Transverse colon (tissue), 4 donors: ENCODE results near the gene RPL28. TPM values are rescaled to one million over a fixed set of nuclear protein-coding genes. Genes with fewer than 3 reads are reported as not detected.
A peak's percentile ranks its signal among the peaks of the same experiment; 100 is the strongest.
"Not testable (repeated sequence)": the region's sequence is repeated elsewhere in the genome, so short reads cannot be mapped to it uniquely, and the experiment has no call there.

Source experiments
- DNase-seq: peaks from one replicate; pipeline ENCODE4 v3.0.0-alpha.2; 2019
- H3K27ac ChIP-seq, 4 donors: fragments of 200-600 bp; sonication (generic); 2 replicates each; pipeline ENCODE4 v1.5.1; 2016 to 2018; ENCODE audit warnings: inconsistent platforms in 4 of 4
- H3K27me3 ChIP-seq: fragments of 200-600 bp; sonication (generic); 2 replicates; pipeline ENCODE4 v1.5.1; 2017; ENCODE audit warnings: inconsistent platforms
- H3K36me3 ChIP-seq, 4 donors: fragments of 200-600 bp; sonication (generic); 2 replicates each; pipeline ENCODE4 v1.5.1; 2017 to 2019; ENCODE audit warnings: inconsistent platforms in 4 of 4
- H3K4me1 ChIP-seq, 4 donors: fragments of 200-600 bp; sonication (generic); 2 replicates each; pipeline ENCODE4 v1.5.1; 2017 to 2020; ENCODE audit warnings: inconsistent platforms in 4 of 4
- H3K4me3 ChIP-seq, 4 donors: fragments of 200-600 bp; sonication (generic); 1 replicate in 1 of 4; 2 replicates in 3 of 4; pipeline versions ENCODE4 v1.5.1 to v1.6.1; 2017 to 2019; ENCODE audit warnings: inconsistent platforms in 4 of 4
- H3K9me3 ChIP-seq, 2 donors: fragments of 200-600 bp; sonication (generic); 2 replicates each; pipeline ENCODE4 v1.5.1; 2017 to 2019; ENCODE audit warnings: inconsistent platforms in 2 of 2
- EP300 ChIP-seq: sonication (generic); formaldehyde crosslinking; IDR thresholded peaks from one replicate; pipeline ENCODE4 v1.6.1; 2017; ENCODE audit warnings: antibody characterized with exemption, low read depth
- POLR2A ChIP-seq: fragments of 450-650 bp; IDR thresholded peaks from one replicate; pipeline ENCODE4 v1.6.1; 2016; ENCODE audit warnings: antibody characterized with exemption, mild to moderate bottlenecking, moderate library complexity
- POLR2AphosphoS5 ChIP-seq, 3 donors: sonication (generic); formaldehyde crosslinking; IDR thresholded peaks; one replicate each; pipeline ENCODE4 v1.6.1; 2016; ENCODE audit warnings: antibody characterized with exemption in 3 of 3
- WGBS, 2 donors: methylation state at CpG; one replicate each; pipeline ENCODE4 v1.1.5; 2018; ENCODE audit warnings: low coverage in 1 of 2; 5-methylcytosine and 5-hydroxymethylcytosine counted together
- in situ Hi-C, 4 donors: fragments of 200-750 bp; cut with MboI; loops; one replicate each; pipeline versions ENCODE4 v1.15.0 to v1.15.1; 2017; ENCODE audit warnings: low sequenced_read_pairs in 3 of 4, low pct_ligation_motif_present in 1 of 4, low pct_unique_long_range_greater_than_20kb in 1 of 4
- intact Hi-C: fragments of 100-400 bp; cut with DNase I; formaldehyde crosslinking; loops from one replicate; pipeline ENCODE4 v1.15.1; 2023; ENCODE audit warnings: low total_unique reads
- total RNA-seq, 4 donors: library from RNA; depleted of rRNA; stranded (reverse); fragments of >200 nt; gene quantifications; one replicate each; pipeline ENCODE4 v1.1.0, GENCODE V29; 2016
- TF ChIP-seq, protein P1 (sequence below), 5 experiments: fragments of 200-600 bp in 3 of 5; fragments of 450-650 bp in 2 of 5; sonication (generic) in 3 of 5; IDR thresholded peaks; 1 replicate in 2 of 5; 2 replicates in 3 of 5; pipeline ENCODE4 v1.5.1; 2016 to 2017; ENCODE audit warnings: antibody characterized with exemption in 5 of 5, inconsistent platforms in 3 of 5, mild to moderate bottlenecking in 2 of 5, moderate library complexity in 1 of 5

The RPL28 gene
- total RNA-seq, 4 donors from 2014 or later: 448 to 648 (median 605) TPM

DNA sequence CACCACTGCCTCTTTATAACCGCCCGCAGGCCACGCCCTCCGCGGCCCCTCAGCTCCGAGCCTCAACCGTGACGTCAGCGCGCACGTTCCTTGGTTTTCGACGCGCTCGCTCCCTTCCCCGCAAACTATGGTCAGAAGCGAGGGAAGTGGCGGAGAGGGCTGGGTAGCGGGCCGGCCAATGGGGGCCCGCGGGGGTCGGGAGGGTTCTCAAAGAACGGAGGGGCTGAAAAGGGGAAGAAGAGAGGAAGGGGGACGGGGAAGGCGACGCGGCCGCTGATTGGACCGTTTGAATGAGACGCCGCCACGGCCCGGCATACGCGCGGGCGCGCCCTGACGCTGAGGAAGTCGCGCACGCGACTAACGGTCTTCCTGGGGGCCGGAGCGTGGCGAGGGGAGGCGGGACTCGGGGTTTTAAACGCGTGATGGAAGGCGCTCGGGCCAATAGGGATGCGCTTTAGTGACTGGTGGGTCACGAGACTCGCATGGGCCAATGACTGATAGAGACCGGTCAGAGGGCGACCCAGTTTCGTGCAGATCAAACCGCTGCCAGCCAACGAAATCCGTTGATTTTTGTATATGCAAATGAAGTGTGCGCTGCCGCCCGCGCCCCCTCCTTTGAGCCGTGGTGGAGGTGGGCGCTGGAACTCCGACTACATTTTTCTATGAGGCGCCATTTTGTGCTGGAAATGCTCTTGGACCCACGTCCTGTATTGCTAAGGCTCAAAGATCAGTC, 22.2 kb downstream of the RPL28 start:
- TF ChIP-seq POLR2A: peak; percentile 89
- TF ChIP-seq, protein P1, sequence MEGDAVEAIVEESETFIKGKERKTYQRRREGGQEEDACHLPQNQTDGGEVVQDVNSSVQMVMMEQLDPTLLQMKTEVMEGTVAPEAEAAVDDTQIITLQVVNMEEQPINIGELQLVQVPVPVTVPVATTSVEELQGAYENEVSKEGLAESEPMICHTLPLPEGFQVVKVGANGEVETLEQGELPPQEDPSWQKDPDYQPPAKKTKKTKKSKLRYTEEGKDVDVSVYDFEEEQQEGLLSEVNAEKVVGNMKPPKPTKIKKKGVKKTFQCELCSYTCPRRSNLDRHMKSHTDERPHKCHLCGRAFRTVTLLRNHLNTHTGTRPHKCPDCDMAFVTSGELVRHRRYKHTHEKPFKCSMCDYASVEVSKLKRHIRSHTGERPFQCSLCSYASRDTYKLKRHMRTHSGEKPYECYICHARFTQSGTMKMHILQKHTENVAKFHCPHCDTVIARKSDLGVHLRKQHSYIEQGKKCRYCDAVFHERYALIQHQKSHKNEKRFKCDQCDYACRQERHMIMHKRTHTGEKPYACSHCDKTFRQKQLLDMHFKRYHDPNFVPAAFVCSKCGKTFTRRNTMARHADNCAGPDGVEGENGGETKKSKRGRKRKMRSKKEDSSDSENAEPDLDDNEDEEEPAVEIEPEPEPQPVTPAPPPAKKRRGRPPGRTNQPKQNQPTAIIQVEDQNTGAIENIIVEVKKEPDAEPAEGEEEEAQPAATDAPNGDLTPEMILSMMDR (IDR thresholded peaks at IDR 0.05): no peak
- Histone ChIP-seq H3K9me3 (no peaks in the 10 kb centered on the region), H3K4me3 (peak overlapping the region; percentile 97 to 100 (median 99)), H3K27me3 (no peaks in the 10 kb centered on the region), H3K4me1 (peaks cover 0 to 27% (median 21%) of the 10 kb centered on the region in 4 donors), H3K27ac (peak overlapping the region; percentile 97 to 100 (median 98)), H3K36me3 (peaks cover 0 to 6% (median 0%) of the 10 kb centered on the region in 4 donors)
- in situ Hi-C loops (loop anchor here in 2 of 4 donors (25.0 kb wide), 1 partner anchor 121 kb away; the partner anchor contains the start of genes BRSK1 (in 2 of the 2) and HSPBP1 (in 2 of the 2)), intact Hi-C loops (loop anchor here (2.0 kb wide), 1 partner anchor 67 kb away; no protein-coding TSS in a partner anchor)
- 0% methylated on average over 58 of the region's 72 CpGs; no CpG with 5 or more reads in 1 of the 2 donors for WGBS, 2 donors
- peak; percentile 98 for DNase-seq

DNA sequence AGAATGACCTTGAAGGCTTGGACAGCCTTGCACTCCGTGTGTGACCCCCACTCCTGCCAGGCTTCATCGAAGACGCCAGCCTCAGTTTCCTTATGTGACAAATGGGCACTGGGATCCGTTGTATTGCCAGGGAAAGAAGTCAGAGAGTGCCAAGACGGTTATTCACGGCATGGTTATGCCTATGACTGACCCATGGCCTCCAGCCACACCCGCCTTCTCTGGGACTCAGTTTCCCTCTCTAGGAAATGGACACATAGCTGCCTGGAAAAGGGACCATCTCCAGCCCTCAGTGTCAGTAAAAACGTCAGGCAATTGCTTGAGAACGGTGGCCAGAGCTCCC, 22.8 kb downstream of the RPL28 start:
- Histone ChIP-seq H3K36me3 (peaks cover 0 to under 1% (median 0%) of the 10 kb centered on the region in 4 donors), H3K4me3 (peak overlapping the region; percentile 13 to 100 (median 98)), H3K9me3 (no peaks in the 10 kb centered on the region), H3K27ac (peak overlapping the region; percentile 97 to 100 (median 98)), H3K27me3 (no peaks in the 10 kb centered on the region), H3K4me1 (peaks cover 0 to 27% (median 21%) of the 10 kb centered on the region in 4 donors)
- TF ChIP-seq POLR2AphosphoS5 (IDR thresholded peaks at IDR 0.05) (no peak), EP300 (no peak), POLR2A (no peak)
- TF ChIP-seq, protein P1 (IDR thresholded peaks at IDR 0.05): no peak
- in situ Hi-C loops (loop anchor here in 2 of 4 donors (25.0 kb wide), 1 partner anchor 121 kb away; the partner anchor contains the start of genes BRSK1 (in 2 of the 2) and HSPBP1 (in 2 of the 2)), intact Hi-C loops (no loop called here)
- DNase-seq: no peak
- whole genome bisulfite sequencing, 2 donors: 74% methylated on average over 9 of the region's 9 CpGs; no CpG with 5 or more reads in 1 of the 2 donors

GRCh38 chr19:55409179-55409578, 23.4 kb downstream of the RPL28 start:
- H3K27ac ChIP-seq: not testable (repeated sequence)

DNA sequence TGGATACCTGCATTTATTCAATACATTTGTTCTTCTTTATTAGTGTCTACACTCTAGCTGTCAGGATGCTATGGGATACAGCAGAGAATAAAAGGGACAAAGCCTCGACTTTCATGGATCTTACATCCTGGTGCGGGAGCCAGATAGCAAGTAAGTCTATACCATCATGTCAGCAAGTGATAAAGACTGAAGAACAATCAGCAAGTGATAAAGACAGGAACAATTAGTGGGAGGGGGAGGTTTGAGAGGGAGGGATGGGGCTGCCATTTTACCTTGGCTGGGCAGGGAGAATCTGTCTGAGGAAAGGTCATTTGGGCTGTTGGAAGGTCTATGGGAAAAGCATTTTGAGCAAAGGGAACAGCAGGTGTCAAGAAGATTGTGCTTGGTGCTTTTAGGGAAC, 24.4 kb downstream of the RPL28 start:
- no peak for DNase-seq
- no peak overlapping the region for H3K4me3 ChIP-seq
- 93 to 96% methylated on average over 2 of the region's 2 CpGs for WGBS, 2 donors
- no peak overlapping the region for H3K27ac ChIP-seq
- no peak for TF ChIP-seq POLR2AphosphoS5 (IDR thresholded peaks at IDR 0.05)
- TF ChIP-seq EP300: no peak
- TF ChIP-seq POLR2A: no peak
- TF ChIP-seq, protein P1 (IDR thresholded peaks at IDR 0.05): no peak
- no peaks in the 10 kb centered on the region for H3K27me3 ChIP-seq
- intact Hi-C loops: no loop called here
- H3K4me1 ChIP-seq: peaks cover 0 to 27% (median 21%) of the 10 kb centered on the region in 4 donors
- in situ Hi-C loops: loop anchor here in 3 of 4 donors (10.0 to 25.0 kb wide), 3 partner anchors 115 to 275 kb away; partner anchors contain the start of genes BRSK1 (in 2 of the 3) and HSPBP1 (in 2 of the 3)
- no peaks in the 10 kb centered on the region for H3K36me3 ChIP-seq
- H3K9me3 ChIP-seq: no peaks in the 10 kb centered on the region

More at GRCh38 chr19:55409179-55409578, 23.4 kb downstream of the RPL28 start:
- H3K4me3 ChIP-seq, H3K27me3 ChIP-seq, H3K9me3 ChIP-seq, intact Hi-C loops, DNase-seq, H3K36me3 ChIP-seq: not testable (repeated sequence)
- WGBS, 2 donors: 88 to 93% methylated on average over 8 of the region's 8 CpGs
- in situ Hi-C loops: loop anchor here in 2 of 4 donors (25.0 kb wide), 1 partner anchor 122 kb away; the partner anchor contains the start of genes BRSK1 (in 2 of the 2) and HSPBP1 (in 2 of the 2)
- peaks cover 0 to 27% (median 21%) of the 10 kb centered on the region in 4 donors for H3K4me1 ChIP-seq
